K562 (cell line): ENCODE measurements around the gene GADL1. TPM values are rescaled to one million over a fixed set of nuclear protein-coding genes. Genes with fewer than 3 reads are reported as not detected.

Experiments used
- ATAC-seq: fragments of 200-7000 bp; cut with Tn5 transposase; 3 replicates; pipeline ENCODE4 v1.9.1; 2020; ENCODE audit warnings: moderate library complexity
- BruUV-seq: library from RNA; stranded (reverse); fragments of 400-500 nt; replicated peaks from 2 replicates; lab custom pipeline; 2021; lab: Mats Ljungman, UMichigan
- CTCF ChIA-PET: fragments of 300-600 bp; formaldehyde crosslinking; extraction: SDS; loops from one replicate; lab custom pipeline; 2021; ENCODE audit warnings: low intra/inter-chr PET ratio; lab: Yijun Ruan, JAX
- POLR2A ChIA-PET: fragments of 300-600, 350-650 bp; sonication (Branson Sonifier 250); formaldehyde crosslinking; extraction: SDS; loops from one replicate; lab custom pipeline; 2021; ENCODE audit warnings: antibody characterized with exemption, inconsistent platforms; lab: Yijun Ruan, JAX
- DNase-seq, 4 experiments: peaks; one replicate each; pipeline versions ENCODE4 v3.0.0 to v3.0.0-alpha.2; 2011 to 2018; ENCODE audit warnings: low spot score in 3 of 4, mixed read lengths in 3 of 4; ENCODE audit errors: extremely low read depth in 1 of 4
- FAIRE-seq: peaks from 2 replicates; lab custom pipeline; 2011; peaks lifted over from hg19 to GRCh38; lab: Jason Lieb, UNC
- H2AFZ ChIP-seq: 2 replicates; pipeline ENCODE4 v1.6.0; 2011; ENCODE audit warnings: low read depth, low read length, control low read depth, inconsistent platforms
- H3K27ac ChIP-seq: fragments of 200-600 bp; 3 replicates; pipeline ENCODE4 v1.8.0; 2011; ENCODE audit warnings: low read depth, mild to moderate bottlenecking, control low read depth, inconsistent platforms, low read length, moderate library complexity, mixed read lengths; ENCODE audit errors: extremely low read depth
- H3K27me3 ChIP-seq, 2 experiments: fragments of 300-600 bp in 1 of 2; 2 replicates in 1 of 2; 3 replicates in 1 of 2; pipeline versions ENCODE4 v1.6.0 to v1.8.0; 2011; ENCODE audit warnings: inconsistent platforms in 2 of 2, low read length in 2 of 2, mild to moderate bottlenecking in 1 of 2, mixed read lengths in 1 of 2, moderate library complexity in 1 of 2; ENCODE audit not compliant: control insufficient read depth in 2 of 2, insufficient read depth in 2 of 2
- H3K36me3 ChIP-seq: fragments of 300-600 bp; 3 replicates; pipeline ENCODE4 v1.8.0; 2011; ENCODE audit warnings: mild to moderate bottlenecking, low read length, inconsistent platforms; ENCODE audit not compliant: control insufficient read depth, insufficient read depth
- H3K4me1 ChIP-seq, 2 experiments: fragments of 200-600 bp in 1 of 2; replicated peaks in 1 of 2; 2 replicates in 1 of 2; 3 replicates in 1 of 2; pipeline versions ENCODE4 v1.5.1 to v1.8.0; 2011; ENCODE audit warnings: inconsistent platforms in 2 of 2, low read length in 2 of 2, mild to moderate bottlenecking in 1 of 2, mixed read lengths in 1 of 2, moderate library complexity in 1 of 2; ENCODE audit not compliant: control insufficient read depth in 2 of 2, insufficient read depth in 2 of 2
- H3K4me2 ChIP-seq: 2 replicates; pipeline ENCODE4 v1.6.1; 2011; ENCODE audit warnings: low read length, control low read depth, inconsistent platforms, mixed read lengths; ENCODE audit not compliant: insufficient read depth
- H3K4me3 ChIP-seq: fragments of 200-600 bp; sonication (generic), shearing (Covaris generic); 2 replicates; pipeline ENCODE4 v1.5.1; 2016; ENCODE audit warnings: control low read depth, inconsistent platforms
- H3K79me2 ChIP-seq: fragments of 200-600 bp; 3 replicates; pipeline ENCODE4 v1.8.0; 2011; ENCODE audit warnings: low read length, inconsistent platforms; ENCODE audit not compliant: control insufficient read depth, insufficient read depth
- H3K9ac ChIP-seq, 2 experiments: 2 replicates each; pipeline versions ENCODE4 v1.6.0 to v1.6.1; 2011; ENCODE audit warnings: low read depth in 2 of 2, low read length in 2 of 2, control low read depth in 1 of 2, inconsistent platforms in 1 of 2, mild to moderate bottlenecking in 1 of 2, mixed read lengths in 1 of 2; ENCODE audit not compliant: insufficient read depth in 1 of 2
- H3K9me1 ChIP-seq: one replicate; pipeline ENCODE4 v1.6.0; 2011; ENCODE audit warnings: inconsistent platforms, mild to moderate bottlenecking, low read length, moderate library complexity; ENCODE audit not compliant: control insufficient read depth, insufficient read depth
- H3K9me3 ChIP-seq: replicated peaks from 2 replicates; pipeline ENCODE4 v1.5.1; 2011; ENCODE audit warnings: low read depth, low read length, inconsistent platforms; ENCODE audit not compliant: control insufficient read depth, insufficient read depth
- H4K20me1 ChIP-seq: replicated peaks from 2 replicates; pipeline ENCODE4 v1.6.1; 2011; ENCODE audit warnings: low read length, inconsistent platforms, mixed read lengths; ENCODE audit not compliant: control insufficient read depth, insufficient read depth
- CCAR2 ChIP-seq: fragments of 200-400 bp; formaldehyde crosslinking; IDR thresholded peaks from 2 replicates; pipeline ENCODE4 v1.6.1; 2017; ENCODE audit warnings: mild to moderate bottlenecking, low read depth, low read length
- CLOCK ChIP-seq: fragments of 250-450 bp; sonication (Bioruptor Pico); IDR thresholded peaks from 2 replicates; pipeline ENCODE4 v1.4.0; 2020; ENCODE audit warnings: mild to moderate bottlenecking, moderate library complexity, borderline replicate concordance
- CREB3 ChIP-seq: fragments of 450-650 bp; conservative IDR thresholded peaks from 2 replicates; pipeline ENCODE4 v1.6.1; 2016; ENCODE audit warnings: missing genetic modification characterization, low read depth, mild to moderate bottlenecking, missing compliant biosample characterization, moderate library complexity
- CTCF ChIP-seq, 3 experiments: IDR thresholded peaks in 2 of 3; conservative IDR thresholded peaks in 1 of 3; 2 replicates each; pipeline ENCODE4 v1.5.1; 2011 to 2012; ENCODE audit warnings: low read length in 3 of 3, mild to moderate bottlenecking in 3 of 3, control low read depth in 2 of 3, improper control_type of control experiment in 1 of 3, inconsistent platforms in 1 of 3, low read depth in 1 of 3, mixed read lengths in 1 of 3, moderate library complexity in 1 of 3; ENCODE audit not compliant: insufficient read depth in 2 of 3
- HDAC3 ChIP-seq: fragments of 450-650 bp; IDR thresholded peaks from 2 replicates; pipeline ENCODE4 v1.6.1; 2018; ENCODE audit warnings: borderline replicate concordance, mild to moderate bottlenecking, moderate library complexity; ENCODE audit not compliant: partially characterized antibody
- HOMEZ ChIP-seq: fragments of 250-450 bp; sonication (Bioruptor Pico); IDR thresholded peaks from 2 replicates; pipeline ENCODE4 v1.4.0; 2020; ENCODE audit warnings: mild to moderate bottlenecking, moderate library complexity
- MYNN ChIP-seq, 2 experiments: sonication (generic); formaldehyde crosslinking in 1 of 2; IDR thresholded peaks; 2 replicates each; pipeline versions ENCODE4 v1.5.0 to v1.6.1; 2016 to 2020; ENCODE audit warnings: antibody characterized with exemption in 1 of 2, missing genetic modification reagents in 1 of 2
- PATZ1 ChIP-seq: fragments of 250-450 bp; sonication (Bioruptor Pico); IDR thresholded peaks from 2 replicates; pipeline ENCODE4 v1.5.0; 2020; ENCODE audit warnings: mild to moderate bottlenecking, borderline replicate concordance
- POLR2A ChIP-seq: fragments of 450-650 bp; conservative IDR thresholded peaks from 2 replicates; pipeline ENCODE4 v1.6.1; 2016
- PTTG1 ChIP-seq: fragments of 450-650 bp; IDR thresholded peaks from 2 replicates; pipeline ENCODE4 v1.6.1; 2016; ENCODE audit warnings: low read depth, mild to moderate bottlenecking, missing genetic modification characterization, missing compliant biosample characterization
- RBBP5 ChIP-seq: fragments of 200-600 bp; sonication (generic); IDR thresholded peaks from 2 replicates; pipeline ENCODE4 v1.6.1; 2012; ENCODE audit warnings: borderline replicate concordance, mild to moderate bottlenecking, low read length, control low read depth, inconsistent platforms; ENCODE audit not compliant: insufficient read depth, poor library complexity, severe bottlenecking
- SREBF2 ChIP-seq: sonication (generic); formaldehyde crosslinking; IDR thresholded peaks from 2 replicates; pipeline ENCODE4 v1.4.0; 2020; ENCODE audit warnings: mild to moderate bottlenecking, missing genetic modification reagents
- WGBS: fragments of 100-300 bp; shearing (Covaris generic); methylation state at CpG from one replicate; pipeline ENCODE4 v1.1.6; 2016; ENCODE audit warnings: low coverage, mixed read lengths; ENCODE audit not compliant: insufficient coverage; ENCODE audit errors: missing lambda C conversion rate; 5-methylcytosine and 5-hydroxymethylcytosine counted together
- in situ Hi-C: fragments of 300-500 bp; cut with MboI; formaldehyde crosslinking; loops from 4 replicates; pipeline ENCODE4 v1.15.0; 2018; ENCODE audit warnings: inconsistent platforms, mixed read lengths
- intact Hi-C: fragments of 100-400 bp; cut with micrococcal nuclease; formaldehyde crosslinking; loops from 2 replicates; pipeline ENCODE4 v1.14.2; 2022
- polyA plus RNA-seq, 8 experiments: library from polyadenylated mRNA; depleted of rRNA in 4 of 8; stranded (reverse) in 5 of 8; unstranded in 3 of 8; fragments of >200 nt; fragmentation: Nextera tagmentation in 2 of 8; fragmentation: Illumina TruSeq in 1 of 8; extraction: Ambion mirVana in 2 of 8; extraction: Trizol in 1 of 8; gene quantifications; 2 replicates each; pipeline versions ENCODE4 v1.2.1 to v1.2.3, GENCODE V29; 2011 to 2014; ENCODE audit warnings: inconsistent platforms in 1 of 8, missing spikeins in 1 of 8
- total RNA-seq, 7 experiments: library from RNA; depleted of rRNA in 6 of 7; stranded (reverse); fragments of >200 nt in 6 of 7; fragmentation: Illumina TruSeq in 2 of 7; extraction: Trizol in 2 of 7; gene quantifications; 2 replicates each; pipeline versions ENCODE4 v1.2.1 to v1.2.3, GENCODE V29; 2011 to 2021; ENCODE audit warnings: low replicate concordance in 1 of 7

The GADL1 gene
- total and polyA plus RNA-seq, 9 of the 15 experiments (the other 6 are each of a cell fraction or from before 2014, with no cell fraction given): 0.07 TPM; not detected in 8

- no peak for DNase-seq
- ChIA-PET POLR2A (interaction anchor here (1.0 kb wide), 1 partner anchor 8 kb away, joined by 3 read pairs; no protein-coding TSS in a partner anchor), CTCF (no interaction called here)
- H3K27ac ChIP-seq: no peak overlapping the region
- H3K79me2 ChIP-seq: no peaks in the 10 kb centered on the region
- no peak overlapping the region for H3K4me2 ChIP-seq
- H3K9me3 ChIP-seq: no peaks in the 10 kb centered on the region
- H4K20me1 ChIP-seq: no peaks in the 10 kb centered on the region
- in situ Hi-C loops: no loop called here
- no peaks in the 10 kb centered on the region for H3K36me3 ChIP-seq
- 0% methylated on average over 1 of the region's 1 CpG for WGBS
- no peak overlapping the region for H3K4me3 ChIP-seq
- intact Hi-C loops: no loop called here
- H2AFZ ChIP-seq: no peak overlapping the region
- BruUV-seq: no TSS peak
- H3K4me1 ChIP-seq: no peaks in the 10 kb centered on the region
- H3K27me3 ChIP-seq: no peaks in the 10 kb centered on the region
- ATAC-seq: no peak
- FAIRE-seq: no peak
- no peak overlapping the region for H3K9ac ChIP-seq
- H3K9me1 ChIP-seq: no peaks in the 10 kb centered on the region
- no peak for TF ChIP-seq CREB3
- no peak for TF ChIP-seq SREBF2 (CRISPR knock-in tag)
- TF ChIP-seq CTCF (IDR thresholded peaks at IDR 0.05 in 2 of 3, conservative IDR thresholded peaks at IDR 0.05 in 1 of 3; ENCODE audit: insufficient read depth in 2 of 3, low read depth in 1 of 3, low read length in 3 of 3): no peak
- TF ChIP-seq CCAR2: no peak
- no peak for TF ChIP-seq HOMEZ
- TF ChIP-seq POLR2A: no peak
- no peak for TF ChIP-seq HDAC3
- no peak for TF ChIP-seq MYNN (IDR thresholded peaks at IDR 0.05)
- no peak for TF ChIP-seq MYNN (CRISPR knock-in tag; IDR thresholded peaks at IDR 0.05)
- TF ChIP-seq PTTG1: no peak
- no peak for TF ChIP-seq RBBP5
- no peak for TF ChIP-seq PATZ1
- TF ChIP-seq CLOCK (CRISPR knock-in tag): no peak
Observed at GRCh38 chr3:30836141-30836540, 58.3 kb downstream of the GADL1 start.
